A549 (cell line): ENCODE results near the gene ATN1.

Experiments
- EP300 ChIP-seq, 2 experiments: fragments of >200 bp; sonication (Bioruptor Twin); formaldehyde crosslinking; IDR thresholded peaks; 2 replicates in 1 of 2; 3 replicates in 1 of 2; pipeline ENCODE4 v1.6.1; 2016 to 2017
- HEYL ChIP-seq: fragments of 250-450 bp; sonication (Bioruptor Pico); IDR thresholded peaks from 2 replicates; pipeline ENCODE4 v1.8.0; 2021; ENCODE audit warnings: mild to moderate bottlenecking, moderate library complexity
- JUN ChIP-seq, 2 experiments: fragments of >200 bp; sonication (Bioruptor Twin); formaldehyde crosslinking; IDR thresholded peaks; 2 replicates in 1 of 2; 3 replicates in 1 of 2; pipeline ENCODE4 v1.6.1; 2016 to 2017
- MAZ ChIP-seq: fragments of 150-350 bp; IDR thresholded peaks from 2 replicates; pipeline ENCODE4 v1.6.1; 2014; ENCODE audit warnings: antibody characterized with exemption, low read depth, low read length, borderline replicate concordance
- NFE2L2 ChIP-seq: fragments of 150-350 bp; conservative IDR thresholded peaks from 2 replicates; pipeline ENCODE4 v1.6.1; 2014; ENCODE audit warnings: low read length
- POLR2A ChIP-seq: IDR thresholded peaks from 2 replicates; pipeline ENCODE4 v1.6.1; 2012; ENCODE audit warnings: mild to moderate bottlenecking, low read length
- RAD21 ChIP-seq, 2 experiments: fragments of >200 bp in 1 of 2; sonication (Bioruptor Twin) in 1 of 2; formaldehyde crosslinking in 1 of 2; IDR thresholded peaks in 1 of 2; conservative IDR thresholded peaks in 1 of 2; 2 replicates in 1 of 2; 3 replicates in 1 of 2; pipeline ENCODE4 v1.6.1; 2012 to 2018; ENCODE audit warnings: inconsistent platforms in 1 of 2
- SMC3 ChIP-seq: fragments of >200 bp; sonication (Bioruptor Twin); formaldehyde crosslinking; IDR thresholded peaks from 3 replicates; pipeline ENCODE4 v1.6.1; 2018; ENCODE audit warnings: inconsistent platforms
- ZFP36 ChIP-seq: fragments of 450-650 bp; IDR thresholded peaks from 2 replicates; pipeline ENCODE4 v1.6.1; 2014; ENCODE audit warnings: borderline replicate concordance; ENCODE audit not compliant: partially characterized antibody
- TF ChIP-seq, protein P1 (sequence below): fragments of >200 bp; sonication (Bioruptor Twin); formaldehyde crosslinking; IDR thresholded peaks from 3 replicates; pipeline ENCODE4 v1.5.1; 2016
- TF ChIP-seq, protein P2 (sequence below): fragments of 200-600 bp; sonication (generic); IDR thresholded peaks from 2 replicates; pipeline ENCODE4 v1.6.1; 2016; ENCODE audit warnings: antibody characterized with exemption, mild to moderate bottlenecking, moderate library complexity

DNA sequence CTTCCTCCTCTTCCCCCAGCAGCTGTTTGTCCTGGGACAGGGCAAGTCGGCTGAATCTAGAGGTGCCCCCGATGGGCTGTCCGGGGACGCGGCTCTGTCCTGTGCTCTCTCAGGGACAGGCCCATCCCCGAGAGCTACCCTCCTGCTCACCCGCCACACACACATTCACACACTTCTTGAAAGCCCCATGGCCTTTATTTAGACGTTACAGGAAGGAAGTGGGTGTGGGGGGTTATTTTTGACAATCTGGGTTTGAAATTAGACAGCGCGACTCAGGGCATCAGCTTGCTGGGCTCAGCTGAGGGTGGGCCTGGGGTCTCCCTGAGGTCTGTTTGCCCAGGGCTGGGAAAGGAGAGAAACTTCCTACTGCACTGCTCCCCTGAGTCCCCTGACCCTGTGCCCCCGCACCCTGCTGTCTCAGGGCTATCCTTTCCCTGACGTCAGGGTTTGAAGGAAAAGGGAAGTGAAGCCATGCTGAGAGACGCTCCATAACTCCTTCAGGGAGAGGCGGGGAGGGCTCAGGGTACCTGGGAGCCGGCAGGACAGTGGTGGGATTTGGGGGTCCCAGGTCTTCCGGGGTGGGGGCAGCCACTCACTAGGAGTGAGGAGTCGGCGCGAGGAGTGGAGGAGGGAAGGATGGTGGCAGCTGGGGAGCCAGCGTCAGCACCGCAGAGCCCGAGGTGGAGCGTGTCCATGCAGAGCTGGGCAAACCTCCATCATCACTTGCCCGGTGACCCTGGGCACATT is 31.5 kb downstream of the ATN1 start:
- TF ChIP-seq, protein P1, sequence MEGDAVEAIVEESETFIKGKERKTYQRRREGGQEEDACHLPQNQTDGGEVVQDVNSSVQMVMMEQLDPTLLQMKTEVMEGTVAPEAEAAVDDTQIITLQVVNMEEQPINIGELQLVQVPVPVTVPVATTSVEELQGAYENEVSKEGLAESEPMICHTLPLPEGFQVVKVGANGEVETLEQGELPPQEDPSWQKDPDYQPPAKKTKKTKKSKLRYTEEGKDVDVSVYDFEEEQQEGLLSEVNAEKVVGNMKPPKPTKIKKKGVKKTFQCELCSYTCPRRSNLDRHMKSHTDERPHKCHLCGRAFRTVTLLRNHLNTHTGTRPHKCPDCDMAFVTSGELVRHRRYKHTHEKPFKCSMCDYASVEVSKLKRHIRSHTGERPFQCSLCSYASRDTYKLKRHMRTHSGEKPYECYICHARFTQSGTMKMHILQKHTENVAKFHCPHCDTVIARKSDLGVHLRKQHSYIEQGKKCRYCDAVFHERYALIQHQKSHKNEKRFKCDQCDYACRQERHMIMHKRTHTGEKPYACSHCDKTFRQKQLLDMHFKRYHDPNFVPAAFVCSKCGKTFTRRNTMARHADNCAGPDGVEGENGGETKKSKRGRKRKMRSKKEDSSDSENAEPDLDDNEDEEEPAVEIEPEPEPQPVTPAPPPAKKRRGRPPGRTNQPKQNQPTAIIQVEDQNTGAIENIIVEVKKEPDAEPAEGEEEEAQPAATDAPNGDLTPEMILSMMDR = no peak
- TF ChIP-seq, protein P2, sequence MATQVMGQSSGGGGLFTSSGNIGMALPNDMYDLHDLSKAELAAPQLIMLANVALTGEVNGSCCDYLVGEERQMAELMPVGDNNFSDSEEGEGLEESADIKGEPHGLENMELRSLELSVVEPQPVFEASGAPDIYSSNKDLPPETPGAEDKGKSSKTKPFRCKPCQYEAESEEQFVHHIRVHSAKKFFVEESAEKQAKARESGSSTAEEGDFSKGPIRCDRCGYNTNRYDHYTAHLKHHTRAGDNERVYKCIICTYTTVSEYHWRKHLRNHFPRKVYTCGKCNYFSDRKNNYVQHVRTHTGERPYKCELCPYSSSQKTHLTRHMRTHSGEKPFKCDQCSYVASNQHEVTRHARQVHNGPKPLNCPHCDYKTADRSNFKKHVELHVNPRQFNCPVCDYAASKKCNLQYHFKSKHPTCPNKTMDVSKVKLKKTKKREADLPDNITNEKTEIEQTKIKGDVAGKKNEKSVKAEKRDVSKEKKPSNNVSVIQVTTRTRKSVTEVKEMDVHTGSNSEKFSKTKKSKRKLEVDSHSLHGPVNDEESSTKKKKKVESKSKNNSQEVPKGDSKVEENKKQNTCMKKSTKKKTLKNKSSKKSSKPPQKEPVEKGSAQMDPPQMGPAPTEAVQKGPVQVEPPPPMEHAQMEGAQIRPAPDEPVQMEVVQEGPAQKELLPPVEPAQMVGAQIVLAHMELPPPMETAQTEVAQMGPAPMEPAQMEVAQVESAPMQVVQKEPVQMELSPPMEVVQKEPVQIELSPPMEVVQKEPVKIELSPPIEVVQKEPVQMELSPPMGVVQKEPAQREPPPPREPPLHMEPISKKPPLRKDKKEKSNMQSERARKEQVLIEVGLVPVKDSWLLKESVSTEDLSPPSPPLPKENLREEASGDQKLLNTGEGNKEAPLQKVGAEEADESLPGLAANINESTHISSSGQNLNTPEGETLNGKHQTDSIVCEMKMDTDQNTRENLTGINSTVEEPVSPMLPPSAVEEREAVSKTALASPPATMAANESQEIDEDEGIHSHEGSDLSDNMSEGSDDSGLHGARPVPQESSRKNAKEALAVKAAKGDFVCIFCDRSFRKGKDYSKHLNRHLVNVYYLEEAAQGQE = no peak
- TF ChIP-seq POLR2A = no peak
- no peak for TF ChIP-seq EP300 (IDR thresholded peaks at IDR 0.05)
- TF ChIP-seq HEYL = no peak
- TF ChIP-seq MAZ = no peak
- TF ChIP-seq SMC3 = no peak
- TF ChIP-seq ZFP36 = no peak
- TF ChIP-seq JUN (IDR thresholded peaks at IDR 0.05) = no peak
- TF ChIP-seq NFE2L2 = no peak
- no peak for TF ChIP-seq RAD21 (conservative IDR thresholded peaks at IDR 0.05 in 1 of 2, IDR thresholded peaks at IDR 0.05 in 1 of 2)
